ENCODE measurements around the gene CCDC174.

Gene CCDC174

DNA sequence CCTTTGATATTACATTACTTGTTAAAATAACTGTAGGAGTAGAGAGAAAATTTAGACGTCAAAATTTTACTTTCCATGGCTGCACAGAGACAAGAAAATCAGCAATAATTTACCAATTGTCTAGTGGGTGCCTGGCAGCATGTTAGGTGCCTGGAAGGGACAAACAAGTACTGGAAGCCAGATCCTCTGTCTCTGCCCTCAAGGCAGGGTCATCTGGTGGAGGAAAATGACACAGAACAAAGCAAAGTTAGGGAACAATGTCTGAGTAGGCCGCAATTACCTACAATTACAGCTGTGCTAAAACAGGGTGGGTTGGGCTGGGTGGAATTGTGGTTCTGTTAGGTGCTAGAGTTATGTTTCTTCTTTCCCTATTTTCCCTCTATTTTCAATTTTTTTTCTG is 7.4 kb downstream of the CCDC174 start:
- DNase-seq: no peak

DNA sequence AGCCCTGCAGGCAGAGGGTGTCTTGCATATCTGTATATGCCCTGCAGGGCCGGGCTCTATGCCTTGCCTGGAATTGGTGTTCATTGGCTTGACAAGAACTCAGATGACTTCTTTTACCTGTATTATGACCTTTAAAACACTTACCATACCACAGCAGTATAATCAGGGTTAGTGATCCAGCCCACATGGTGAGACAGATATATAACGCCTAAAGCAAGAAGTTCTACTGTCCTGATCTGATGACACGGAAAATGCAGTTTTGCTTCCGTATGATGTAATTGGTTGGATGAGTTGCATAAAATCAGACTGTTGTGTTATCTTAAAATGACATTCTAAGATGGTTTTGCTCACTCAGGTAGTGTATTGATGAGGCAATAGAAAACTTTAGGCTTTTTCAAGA is 9.4 kb downstream of the CCDC174 start:
- DNase-seq: no peak

DNA sequence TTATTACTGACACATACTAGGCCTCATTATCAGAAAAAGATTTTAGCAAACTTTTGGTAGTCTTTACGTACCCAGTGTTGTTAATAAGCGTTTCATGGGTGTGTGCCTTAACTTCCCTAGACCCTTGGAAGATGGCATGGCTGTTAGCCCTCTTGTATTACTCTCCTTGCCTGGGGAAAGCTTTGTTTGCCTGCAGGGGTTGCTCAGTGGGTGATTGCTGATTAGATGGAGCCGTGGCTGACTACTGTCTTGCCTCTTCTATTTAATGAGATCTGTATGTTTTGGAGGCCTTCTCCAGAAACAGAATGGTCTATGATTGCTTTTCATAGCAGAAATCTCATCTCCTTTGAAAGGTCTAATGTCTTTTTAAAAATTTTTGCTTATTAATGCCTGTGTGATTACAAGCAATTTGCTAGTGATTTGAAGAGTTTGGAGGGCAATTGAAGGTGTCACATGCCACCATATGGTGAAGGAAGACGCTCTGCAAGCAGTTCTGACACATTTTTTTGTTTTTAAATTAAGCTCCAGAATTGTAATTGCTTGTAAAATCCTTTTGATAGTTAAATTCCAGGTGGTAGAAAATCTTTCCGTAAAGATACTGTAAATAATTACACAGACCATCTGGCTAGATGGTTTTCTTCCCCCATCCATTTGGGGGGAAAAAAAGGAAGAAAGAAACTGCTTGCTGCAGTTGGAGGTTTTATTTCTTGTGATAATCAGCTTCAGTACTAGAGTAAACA is 12.0 kb downstream of the CCDC174 start:
- DNase-seq: peak; percentile 1

DNA sequence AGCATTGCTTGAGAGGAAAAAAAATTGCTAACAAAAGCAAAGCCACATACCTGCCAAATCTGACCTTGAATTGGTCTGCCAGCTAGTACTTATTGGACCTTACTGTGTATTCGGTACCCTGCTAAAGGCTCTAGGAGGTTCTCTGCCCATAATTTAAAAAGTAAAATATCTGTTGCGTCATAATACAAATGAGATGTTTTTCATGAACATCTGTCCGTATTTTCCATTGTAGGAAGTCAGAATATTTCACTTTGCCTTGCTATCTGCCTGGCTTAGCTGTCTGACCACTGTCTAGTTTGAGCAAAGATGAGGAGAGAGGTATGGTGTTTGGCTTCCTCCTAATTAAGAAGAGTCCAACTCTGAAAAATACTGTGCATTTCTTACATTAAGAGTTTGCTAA is 12.6 kb downstream of the CCDC174 start:
- no peak for DNase-seq

DNA sequence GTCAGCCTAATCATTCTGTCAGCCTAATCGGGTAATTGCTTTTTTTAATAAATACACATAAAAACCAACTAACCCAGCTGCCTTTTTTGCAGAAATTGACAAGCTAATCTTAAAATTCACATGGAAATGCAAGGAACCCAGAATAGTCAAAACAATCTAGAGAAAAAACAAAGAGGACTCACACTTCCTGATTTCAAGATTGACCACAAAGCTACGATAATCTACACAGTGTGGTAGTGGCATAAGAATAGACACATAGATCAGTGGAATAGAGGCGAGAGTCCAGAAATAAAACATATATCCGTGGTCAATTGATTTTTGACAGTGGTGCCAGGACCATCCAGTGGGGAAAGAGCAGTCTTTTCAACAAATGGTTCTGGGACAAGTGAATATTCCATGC is 21.0 kb downstream of the CCDC174 start:
- no peak for DNase-seq

DNA sequence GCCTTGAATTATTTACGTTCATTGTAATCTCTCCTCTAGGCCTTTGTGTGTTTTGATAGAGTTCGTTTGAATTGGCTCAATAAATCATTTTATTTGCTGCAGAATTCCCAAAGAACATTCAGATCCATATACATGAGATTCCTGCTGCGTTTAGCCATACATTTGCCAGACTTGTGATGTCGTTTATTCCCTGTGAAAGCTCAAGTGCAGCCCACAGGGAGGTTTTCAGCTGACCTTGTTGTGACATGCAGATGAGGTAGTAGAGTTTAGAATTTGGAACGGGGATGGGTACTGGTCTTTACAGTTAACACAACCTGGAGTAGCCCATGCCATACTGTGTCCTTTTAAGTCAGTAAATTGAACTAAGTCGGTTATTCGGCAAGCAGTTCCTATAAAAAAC is 23.3 kb downstream of the CCDC174 start, which contains the start of gene C3orf20:
C3orf20 (plus strand) TSS at position 301 of the 400 bp plus-strand sequence. CDS start 7,573 bp downstream, outside the sequence.
- DNase-seq: no peak

DNA sequence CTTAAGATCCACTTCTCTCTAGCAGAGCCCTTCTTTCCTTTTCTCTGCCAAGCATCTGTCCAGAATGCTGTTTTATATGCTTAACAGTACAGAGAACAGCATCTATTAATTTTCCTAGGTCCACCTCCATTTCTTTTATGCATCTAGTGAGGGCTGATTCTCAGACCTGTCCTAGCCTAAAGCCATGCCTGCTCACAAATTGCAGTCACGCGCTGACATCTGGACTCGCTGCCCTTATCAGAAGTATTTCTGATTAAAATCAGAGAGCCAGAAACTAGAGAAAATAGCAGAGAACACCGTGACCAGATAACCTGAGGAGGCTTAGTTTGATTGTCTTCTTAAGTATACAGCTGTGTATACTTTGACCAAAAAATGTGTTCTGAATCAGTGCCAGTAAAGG is 25.3 kb downstream of the CCDC174 start:
- no peak for DNase-seq

DNA sequence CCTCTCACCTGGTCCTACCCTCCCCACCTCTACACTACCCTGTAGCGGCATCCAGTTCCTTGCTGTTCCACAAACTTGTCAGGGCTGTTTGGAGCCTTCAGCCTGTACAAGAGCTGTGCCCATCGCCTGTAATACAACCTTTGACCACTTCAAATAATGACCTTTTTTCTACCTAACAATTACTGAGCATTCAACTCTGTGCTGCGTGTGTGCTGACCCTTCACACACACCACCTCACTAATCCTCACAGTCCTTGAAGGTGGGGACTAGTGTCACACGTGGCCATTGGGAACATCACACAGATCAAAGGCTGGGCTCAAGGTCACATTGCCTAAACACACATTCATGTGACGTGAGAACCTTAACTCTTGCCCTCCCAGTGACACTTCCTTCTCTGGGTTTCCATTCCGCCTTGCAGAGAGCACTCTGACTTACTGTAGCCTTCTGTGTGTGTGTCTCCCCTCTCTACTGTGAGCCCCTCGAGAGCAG is 26.5 kb downstream of the CCDC174 start:
- DNase-seq: no peak

DNA sequence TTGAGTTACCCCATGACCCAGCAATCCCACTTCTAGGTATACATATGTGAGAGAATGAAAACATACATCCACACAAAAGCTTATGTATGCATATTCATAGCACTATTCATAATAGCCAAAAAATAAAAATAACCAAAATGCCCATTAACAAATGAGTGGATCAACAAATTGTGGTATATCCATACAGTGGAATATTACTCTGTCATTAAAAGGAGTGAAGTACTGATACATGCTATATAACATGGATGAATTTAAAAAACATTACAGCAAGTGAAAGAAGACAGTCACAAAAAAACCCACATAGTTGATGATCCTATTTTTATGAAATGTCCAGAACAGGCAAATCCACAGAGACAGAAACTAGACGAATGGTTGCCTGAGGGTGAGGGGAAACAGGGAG is 28.6 kb downstream of the CCDC174 start:
- no peak for DNase-seq

DNA sequence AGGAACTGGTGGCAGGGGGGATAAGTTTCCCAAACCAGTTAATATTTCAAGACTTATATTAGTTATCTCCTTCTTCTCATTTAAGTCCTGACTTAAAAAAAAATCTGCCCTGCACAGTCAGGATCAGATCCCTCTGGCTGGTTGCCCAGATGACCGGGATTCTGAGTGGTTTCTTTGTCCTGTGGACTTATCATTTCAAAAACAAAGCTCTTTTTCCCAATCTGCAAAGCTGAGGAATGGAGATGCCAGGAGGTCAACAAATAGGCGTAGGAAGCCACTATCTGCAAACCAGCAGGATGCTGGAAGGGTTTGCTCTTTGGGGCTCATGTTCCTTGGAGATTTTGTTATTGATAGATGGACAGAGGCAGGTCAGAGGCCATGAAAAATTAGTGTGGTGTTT is 29.2 kb downstream of the CCDC174 start:
- no peak for DNase-seq

DNA sequence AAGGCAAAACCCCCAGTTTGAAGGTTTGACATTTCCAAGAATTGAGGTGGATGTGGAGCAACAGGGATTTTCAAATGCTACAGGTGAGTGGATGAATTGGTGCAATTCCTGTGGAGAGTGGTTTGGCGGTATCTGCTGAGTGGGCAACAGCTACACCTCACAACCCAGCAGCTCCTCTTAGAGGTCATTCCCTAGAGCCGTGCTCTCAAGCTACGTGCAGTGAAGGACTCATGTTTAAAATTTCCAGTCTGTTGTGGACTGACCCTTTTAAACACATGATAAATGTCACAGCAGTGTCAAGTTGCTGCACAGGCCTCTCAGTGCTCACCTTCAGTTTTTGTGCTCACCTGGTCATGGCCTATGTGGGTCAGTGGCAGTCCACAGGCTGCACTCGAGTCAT is 32.9 kb downstream of the CCDC174 start:
- DNase-seq: no peak

DNA sequence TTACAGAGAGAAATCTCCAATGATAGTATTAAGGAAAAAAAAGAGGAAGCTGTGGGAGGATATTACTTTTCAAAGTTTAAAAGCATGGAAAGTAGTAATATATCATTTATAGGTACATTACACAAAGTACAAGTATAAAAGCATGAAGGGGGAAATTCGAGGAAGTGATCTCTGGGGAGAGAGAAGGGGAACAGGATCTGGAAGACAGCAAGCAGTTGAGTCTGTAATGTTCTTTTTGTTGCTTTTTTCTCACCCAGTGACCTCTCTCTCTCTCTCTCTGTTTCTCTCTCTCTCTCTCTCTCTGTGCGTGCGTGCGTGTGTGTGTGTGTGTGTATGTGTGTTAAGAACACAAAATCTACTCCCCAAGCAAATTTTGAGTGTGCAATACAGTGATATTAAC is 33.6 kb downstream of the CCDC174 start:
- DNase-seq: no peak

DNA sequence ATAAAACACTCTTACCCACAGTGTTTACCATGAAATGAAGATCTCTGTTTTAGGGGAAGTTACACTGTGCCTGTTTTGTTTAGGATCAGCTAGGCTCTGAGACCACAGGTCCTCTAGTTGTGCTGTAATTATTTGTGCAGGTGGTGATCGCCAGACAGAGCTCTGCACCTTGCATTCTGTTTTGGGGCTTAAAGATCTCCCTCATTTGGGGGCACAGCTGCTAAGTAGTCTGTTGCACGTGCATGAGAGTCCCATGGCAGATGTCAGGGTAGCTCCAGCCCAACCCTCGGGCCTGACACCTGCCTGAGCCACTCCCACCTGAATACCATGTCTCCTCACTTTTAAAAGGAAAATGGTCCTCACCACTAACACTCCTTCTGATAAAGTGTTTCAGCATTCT is 35.8 kb downstream of the CCDC174 start:
- no peak for DNase-seq

DNA sequence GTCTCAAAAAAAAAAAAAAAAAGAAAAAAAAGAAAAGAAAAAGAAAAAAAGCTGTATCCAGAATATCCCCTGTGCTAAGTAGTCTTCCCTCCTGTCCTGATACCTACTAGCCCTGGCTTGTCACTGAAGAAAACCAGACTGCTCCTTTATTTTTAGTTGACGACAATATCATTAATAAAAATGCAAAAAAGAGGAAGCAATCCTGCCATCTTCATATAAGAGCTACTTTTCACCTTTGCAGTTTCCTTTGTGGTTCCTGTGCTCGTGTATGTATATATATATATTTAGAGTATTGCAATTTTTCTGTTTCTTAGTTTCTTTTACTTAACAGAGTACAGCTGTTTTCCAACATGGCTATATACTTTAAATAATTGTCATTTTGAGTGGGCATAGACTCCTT is 37.0 kb downstream of the CCDC174 start:
- DNase-seq: no peak

DNA sequence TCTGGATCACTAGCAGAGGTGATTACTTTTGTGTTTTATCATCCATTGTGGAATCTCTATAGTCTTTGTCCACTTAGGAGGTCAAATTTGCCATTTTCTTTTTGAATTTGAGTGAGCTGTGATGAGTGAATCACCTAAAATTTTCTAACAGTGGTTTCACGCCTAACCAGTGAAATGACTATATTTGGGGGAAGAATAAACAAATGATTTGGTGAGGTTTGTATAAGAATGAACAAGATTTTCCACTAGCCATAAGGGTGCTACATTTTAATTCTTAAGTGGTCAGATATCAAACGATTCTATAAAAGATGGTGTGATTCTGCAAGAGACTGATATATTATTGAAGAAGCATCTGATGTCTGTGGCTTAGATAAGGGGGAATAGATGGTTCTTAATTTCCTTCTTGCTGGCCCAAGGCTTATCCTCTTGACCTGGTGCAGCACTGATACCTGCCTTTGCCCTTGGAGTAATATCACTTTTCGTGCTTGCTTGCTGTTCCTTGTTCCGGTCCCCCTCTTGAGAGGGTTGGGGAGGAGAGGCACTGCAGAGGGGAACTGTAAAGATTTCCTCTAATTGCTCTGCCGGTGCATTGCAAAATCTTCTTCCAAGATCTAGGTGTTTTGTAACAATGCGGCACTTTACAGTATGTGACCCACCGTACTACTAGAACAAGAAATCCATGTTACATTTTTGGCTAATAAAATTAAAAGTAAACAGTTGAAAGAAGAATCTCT is 37.9 kb downstream of the CCDC174 start:
- DNase-seq: no peak

DNA sequence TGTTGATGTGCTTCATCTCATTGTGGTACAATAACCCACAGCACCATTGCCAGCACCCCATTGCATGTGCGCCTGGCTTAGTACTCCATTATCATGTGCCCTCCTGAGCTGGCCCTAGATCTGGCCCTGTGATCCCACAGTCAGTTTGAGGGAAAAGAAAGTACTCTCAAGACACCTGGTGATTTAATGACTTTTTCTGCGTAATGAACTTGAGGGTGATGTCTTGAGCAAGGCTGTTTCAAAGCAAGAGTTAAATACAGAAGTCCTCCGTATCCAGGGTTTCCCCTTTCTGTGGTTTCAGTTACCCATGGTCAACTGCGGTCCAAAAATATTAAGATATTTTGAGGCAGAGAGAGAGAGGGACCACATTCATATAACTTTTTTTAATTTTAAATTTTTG is 39.7 kb downstream of the CCDC174 start:
- DNase-seq: no peak

DNA sequence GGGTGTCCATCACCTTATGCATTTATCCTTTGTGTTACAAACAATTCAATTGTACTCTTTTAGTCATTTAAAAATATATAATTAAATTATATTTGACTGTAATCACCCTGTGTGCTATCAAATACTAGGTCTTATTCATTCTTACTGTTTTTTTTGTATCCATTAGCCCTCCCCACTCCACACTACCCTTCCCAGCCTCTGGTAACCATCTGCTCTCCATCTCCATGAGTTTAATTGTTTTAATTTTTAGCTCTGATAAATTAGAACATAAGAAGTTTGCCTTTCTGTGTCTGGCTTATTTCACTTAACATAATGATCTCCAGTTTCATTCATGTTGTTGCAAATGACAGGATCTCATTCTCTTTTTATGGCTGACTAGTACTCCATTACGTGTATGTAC is 40.2 kb downstream of the CCDC174 start:
- DNase-seq: no peak

DNA sequence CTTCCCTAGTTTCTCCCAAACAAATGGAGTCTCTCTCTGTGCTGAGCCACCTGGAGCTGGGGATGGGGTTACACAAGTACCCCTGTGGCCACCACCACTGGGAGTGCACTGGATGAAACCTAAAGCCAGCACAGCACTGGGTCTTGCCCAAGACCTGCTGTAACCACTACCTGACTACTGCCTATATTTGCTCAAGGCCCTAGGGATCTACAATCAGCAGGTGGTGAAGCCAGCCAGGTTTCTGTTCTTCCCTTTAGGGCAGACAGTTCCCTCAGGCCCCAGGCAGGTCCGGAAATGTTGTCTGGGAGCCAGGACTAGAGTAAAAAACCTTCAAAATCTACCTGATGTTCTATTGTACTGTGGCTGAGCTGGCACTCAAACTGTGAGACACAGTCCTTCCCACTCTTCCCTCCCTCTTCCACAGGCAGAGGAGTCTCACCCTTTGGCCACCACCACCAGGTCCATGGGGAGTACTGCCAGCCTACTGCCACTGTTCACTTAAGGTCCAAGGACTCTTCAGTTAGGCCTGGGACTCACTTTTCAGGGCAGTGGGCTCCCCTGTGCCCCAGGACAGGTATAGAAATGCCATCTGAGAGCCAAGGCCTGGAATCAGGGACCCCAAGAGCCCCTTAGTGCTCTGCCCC is 47.2 kb downstream of the CCDC174 start:
- no peak for DNase-seq

DNA sequence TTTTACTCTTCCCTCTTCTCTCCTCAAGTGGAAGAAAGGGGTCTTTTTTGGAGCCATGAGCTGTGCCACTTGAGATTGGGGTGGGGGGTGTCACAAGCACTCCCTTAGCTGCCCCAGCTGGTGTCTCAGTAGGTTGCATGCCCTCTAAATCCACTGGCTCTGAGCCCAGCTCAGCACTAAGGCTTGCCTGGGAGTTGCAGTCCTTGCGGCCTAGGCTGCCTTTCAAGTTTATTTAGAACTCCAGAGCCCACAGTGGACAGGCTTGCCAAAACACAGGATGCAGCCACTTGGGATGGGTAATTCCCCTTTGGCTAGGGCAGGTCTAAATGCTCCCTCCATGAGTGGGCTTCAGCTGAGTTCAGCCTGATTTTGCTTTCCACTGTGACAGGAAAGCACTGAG is 48.1 kb downstream of the CCDC174 start:
- no peak for DNase-seq

DNA sequence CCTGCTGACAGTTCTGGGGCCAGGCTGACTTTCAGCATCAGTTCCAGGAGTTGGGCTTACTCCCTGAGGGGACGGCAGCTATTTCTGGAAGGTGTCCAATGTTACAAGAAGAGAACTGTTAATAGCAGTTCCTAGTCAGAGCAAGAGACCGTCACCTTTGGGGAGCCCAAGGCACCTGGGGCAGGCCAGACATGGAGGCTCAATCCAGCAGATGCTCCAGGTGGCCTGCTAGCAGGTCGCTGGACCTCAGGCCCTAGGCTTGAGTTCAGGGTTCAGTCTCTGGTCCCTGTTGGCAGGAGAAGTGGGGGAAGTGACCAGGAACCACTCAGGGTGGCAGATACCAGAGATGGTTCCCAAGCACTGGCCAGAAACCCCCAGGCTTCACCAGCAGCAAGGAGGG is 49.3 kb downstream of the CCDC174 start:
- no peak for DNase-seq

DNA sequence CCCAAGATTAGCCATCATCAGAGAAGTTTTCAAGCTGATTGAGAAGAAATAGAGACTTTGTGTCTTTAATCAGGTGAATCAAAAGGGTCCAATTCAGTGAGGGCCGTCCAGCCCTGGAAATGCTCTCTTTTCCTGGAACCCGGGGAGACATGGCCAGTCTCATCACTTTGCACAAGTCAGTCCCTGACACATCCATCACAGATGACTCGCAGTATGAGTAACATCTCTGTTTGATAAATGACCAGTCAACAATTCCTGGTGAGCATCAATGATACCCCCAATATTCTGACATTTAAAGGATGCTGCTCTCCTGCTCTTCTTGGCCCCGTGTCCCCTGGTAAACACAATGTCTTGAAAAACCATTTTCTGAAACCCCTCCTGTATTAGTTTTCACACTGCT is 50.1 kb downstream of the CCDC174 start:
- DNase-seq: no peak

DNA sequence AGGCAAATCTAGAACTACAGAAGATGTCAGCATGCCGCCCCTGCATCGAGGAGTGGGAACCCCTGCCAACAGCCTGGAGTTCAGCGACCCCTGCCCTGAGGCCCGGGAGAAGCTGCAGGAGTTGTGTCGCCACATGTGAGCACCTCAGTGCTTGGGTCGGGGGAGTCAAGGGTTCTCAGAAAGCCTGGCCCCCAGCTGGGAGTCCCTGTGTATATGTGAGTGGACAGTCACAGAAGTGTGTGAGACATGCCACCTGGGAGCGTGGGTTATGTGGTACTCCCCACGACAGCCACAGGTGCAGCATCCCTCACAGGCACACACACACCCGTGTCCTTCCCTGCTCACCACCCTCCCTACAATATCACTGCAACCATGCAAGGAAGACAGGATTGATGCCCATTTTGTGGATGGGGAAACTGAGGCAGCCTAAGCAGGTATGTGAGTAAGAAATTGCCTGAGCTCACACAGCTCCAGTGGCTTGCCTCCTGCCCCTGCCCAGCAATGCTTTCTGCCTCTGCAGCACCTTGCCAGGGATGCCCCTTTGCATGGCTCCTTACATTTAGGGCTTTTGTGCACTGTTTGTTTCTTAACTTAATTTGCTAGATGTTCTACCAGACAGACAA is 51.7 kb downstream of the CCDC174 start:
- no peak for DNase-seq

DNA sequence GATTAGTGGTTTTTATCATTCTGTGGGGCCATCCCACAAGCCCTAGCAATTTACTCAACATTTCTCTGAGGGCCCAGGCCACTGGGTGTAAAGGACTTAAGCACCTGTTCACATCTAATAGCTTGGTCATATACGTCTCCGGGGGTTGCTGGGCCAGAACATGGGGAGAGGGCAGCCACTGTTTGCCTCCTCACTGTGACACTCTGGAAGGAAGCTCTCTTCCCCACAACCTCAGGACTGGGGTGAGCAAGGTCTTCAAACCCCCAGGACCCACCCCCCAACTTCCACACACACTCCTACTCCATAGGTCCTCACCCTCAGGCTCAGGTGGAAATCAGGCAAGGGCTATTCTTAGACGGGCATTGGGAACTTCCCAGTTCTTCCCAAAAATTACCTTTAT is 52.2 kb downstream of the CCDC174 start:
- no peak for DNase-seq

DNA sequence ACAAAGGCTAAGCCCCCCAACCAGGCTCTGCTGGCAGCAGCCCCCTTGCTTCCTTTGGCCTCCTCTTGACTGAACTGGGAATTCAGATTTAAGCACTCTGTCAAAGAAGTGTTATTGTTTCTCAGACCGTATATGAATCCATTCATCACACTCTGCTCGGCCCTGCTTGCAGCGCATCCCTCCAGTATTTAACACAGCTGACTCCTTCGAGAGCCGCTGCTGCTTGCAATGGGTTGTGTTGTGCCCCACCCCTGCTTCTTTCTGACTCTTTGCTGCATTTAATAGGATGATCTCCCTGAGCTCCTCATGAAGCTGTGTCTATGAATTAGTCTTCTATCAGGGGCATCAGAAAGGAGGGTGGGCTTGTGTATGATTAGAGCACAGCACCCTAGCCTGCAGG is 54.5 kb downstream of the CCDC174 start:
- no peak for DNase-seq
